ENCODE data around the gene SS18.
A peak's percentile ranks its signal among the peaks of the same experiment; 100 is the strongest.

SS18 gene

GRCh38 chr18:26073758-26074157, 16.7 kb downstream of the SS18 start:
- no peak for DNase-seq (ENCODE audit: low read depth in 1 of 2, low spot score in 1 of 2)

- no peak for DNase-seq (ENCODE audit: low read depth in 1 of 2, low spot score in 1 of 2)
Observed at GRCh38 chr18:26071725-26072124, 18.7 kb downstream of the SS18 start.

GRCh38 chr18:26071020-26071419, 19.4 kb downstream of the SS18 start:
- DNase-seq (ENCODE audit: low read depth in 1 of 2, low spot score in 1 of 2): no peak

GRCh38 chr18:26059357-26059756, 31.1 kb downstream of the SS18 start:
- DNase-seq (ENCODE audit: low read depth in 1 of 2, low spot score in 1 of 2): no peak

- peak in 1 of 2 donors; percentile 4 for DNase-seq (ENCODE audit: low read depth in 1 of 2, low spot score in 1 of 2)
Observed at GRCh38 chr18:26057344-26057773, 33.1 kb downstream of the SS18 start.

GRCh38 chr18:26056291-26056690, 34.1 kb downstream of the SS18 start:
- DNase-seq (ENCODE audit: low read depth in 1 of 2, low spot score in 1 of 2): no peak

- DNase-seq (ENCODE audit: low read depth in 1 of 2, low spot score in 1 of 2): no peak
Observed at GRCh38 chr18:26052505-26052904, 37.9 kb downstream of the SS18 start.

GRCh38 chr18:26051843-26052242, 38.6 kb downstream of the SS18 start:
- DNase-seq (ENCODE audit: low read depth in 1 of 2, low spot score in 1 of 2): no peak

GRCh38 chr18:26046419-26047077, 43.9 kb downstream of the SS18 start:
- no peak for DNase-seq (ENCODE audit: low read depth in 1 of 2, low spot score in 1 of 2)

GRCh38 chr18:26044807-26045206, 45.6 kb downstream of the SS18 start:
- no peak for DNase-seq (ENCODE audit: low read depth in 1 of 2, low spot score in 1 of 2)

GRCh38 chr18:26040051-26040656, 50.3 kb downstream of the SS18 start:
- no peak for DNase-seq (ENCODE audit: low read depth in 1 of 2, low spot score in 1 of 2)

GRCh38 chr18:26039203-26039602, 51.2 kb downstream of the SS18 start:
- DNase-seq (ENCODE audit: low read depth in 1 of 2, low spot score in 1 of 2): no peak

GRCh38 chr18:26036635-26037034, 53.8 kb downstream of the SS18 start:
- no peak for DNase-seq (ENCODE audit: low read depth in 1 of 2, low spot score in 1 of 2)

- DNase-seq (ENCODE audit: low read depth in 1 of 2, low spot score in 1 of 2): no peak
Observed at GRCh38 chr18:26034850-26035497, 55.4 kb downstream of the SS18 start.

- DNase-seq (ENCODE audit: low read depth in 1 of 2, low spot score in 1 of 2): no peak
Observed at GRCh38 chr18:26022585-26022984, 67.8 kb downstream of the SS18 start.

GRCh38 chr18:26021061-26021754, 69.2 kb downstream of the SS18 start:
- no peak for DNase-seq (ENCODE audit: low read depth in 1 of 2, low spot score in 1 of 2)

GRCh38 chr18:26017929-26018328, 72.5 kb downstream of the SS18 start:
- no peak for DNase-seq (ENCODE audit: low read depth in 1 of 2, low spot score in 1 of 2)

- DNase-seq (ENCODE audit: low read depth in 1 of 2, low spot score in 1 of 2): no peak
Observed at GRCh38 chr18:26014462-26014861, 76.0 kb downstream of the SS18 start.

- no peak for DNase-seq (ENCODE audit: low read depth in 1 of 2, low spot score in 1 of 2)
Observed at GRCh38 chr18:26008619-26009018, 81.8 kb downstream of the SS18 start.

- no peak for DNase-seq (ENCODE audit: low read depth in 1 of 2, low spot score in 1 of 2)
Observed at GRCh38 chr18:26008096-26008495, 82.3 kb downstream of the SS18 start.

GRCh38 chr18:26005950-26006349, 84.5 kb downstream of the SS18 start:
- no peak for DNase-seq (ENCODE audit: low read depth in 1 of 2, low spot score in 1 of 2)

- no peak for DNase-seq (ENCODE audit: low read depth in 1 of 2, low spot score in 1 of 2)
Observed at GRCh38 chr18:26004832-26005231, 85.6 kb downstream of the SS18 start.
